SIG-M5 treated with dmso at 0.1 percent for 504 hours (cell line): Measurements from ENCODE around the gene ASF1B.

ENCODE experiments used
- DNase-seq: peaks from one replicate; lab custom pipeline; 2025; ENCODE audit not compliant: unreplicated experiment; lab: John Stamatoyannopoulos, UW

The ASF1B gene

DNA sequence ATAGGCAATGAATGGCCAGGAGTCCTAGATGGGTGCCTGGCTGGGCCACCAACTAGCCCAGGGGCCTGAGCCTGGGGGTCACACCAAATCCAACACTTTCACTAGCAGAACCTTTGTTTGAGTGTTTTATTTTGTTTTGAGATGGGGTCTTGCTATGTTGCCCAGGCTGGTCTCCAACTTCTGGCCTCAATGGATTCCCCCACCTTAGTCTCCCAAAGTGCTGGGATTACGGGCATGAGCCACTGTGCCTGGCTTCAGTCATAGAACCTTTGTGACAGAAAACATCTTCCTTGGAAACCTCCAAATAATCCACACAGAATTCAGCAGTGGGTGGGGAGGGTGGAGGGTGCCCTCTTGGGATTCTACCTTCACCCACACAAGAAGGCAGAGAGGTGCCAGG, 24.9 kb downstream of the ASF1B start:
- DNase-seq, result no peak

DNA sequence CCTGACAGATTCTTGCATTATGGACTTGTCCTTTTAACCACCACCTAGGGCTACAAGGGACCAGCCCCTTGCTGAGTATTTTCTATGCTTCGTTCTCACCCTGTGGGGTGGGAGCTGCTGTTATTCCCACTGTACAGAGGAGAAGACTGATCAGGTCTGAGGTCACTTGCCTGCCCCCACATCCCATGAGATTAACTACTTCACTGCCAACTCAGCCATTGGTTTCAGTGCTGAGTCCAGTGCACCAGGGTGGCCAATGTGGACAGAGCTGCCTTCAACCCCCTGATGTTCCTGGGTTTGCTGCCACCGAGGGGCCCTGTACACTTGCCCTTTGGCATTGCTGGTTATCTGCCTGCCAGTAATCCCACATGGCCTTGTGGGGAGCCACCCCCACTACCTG, 25.7 kb downstream of the ASF1B start:
- DNase-seq, result no peak

DNA sequence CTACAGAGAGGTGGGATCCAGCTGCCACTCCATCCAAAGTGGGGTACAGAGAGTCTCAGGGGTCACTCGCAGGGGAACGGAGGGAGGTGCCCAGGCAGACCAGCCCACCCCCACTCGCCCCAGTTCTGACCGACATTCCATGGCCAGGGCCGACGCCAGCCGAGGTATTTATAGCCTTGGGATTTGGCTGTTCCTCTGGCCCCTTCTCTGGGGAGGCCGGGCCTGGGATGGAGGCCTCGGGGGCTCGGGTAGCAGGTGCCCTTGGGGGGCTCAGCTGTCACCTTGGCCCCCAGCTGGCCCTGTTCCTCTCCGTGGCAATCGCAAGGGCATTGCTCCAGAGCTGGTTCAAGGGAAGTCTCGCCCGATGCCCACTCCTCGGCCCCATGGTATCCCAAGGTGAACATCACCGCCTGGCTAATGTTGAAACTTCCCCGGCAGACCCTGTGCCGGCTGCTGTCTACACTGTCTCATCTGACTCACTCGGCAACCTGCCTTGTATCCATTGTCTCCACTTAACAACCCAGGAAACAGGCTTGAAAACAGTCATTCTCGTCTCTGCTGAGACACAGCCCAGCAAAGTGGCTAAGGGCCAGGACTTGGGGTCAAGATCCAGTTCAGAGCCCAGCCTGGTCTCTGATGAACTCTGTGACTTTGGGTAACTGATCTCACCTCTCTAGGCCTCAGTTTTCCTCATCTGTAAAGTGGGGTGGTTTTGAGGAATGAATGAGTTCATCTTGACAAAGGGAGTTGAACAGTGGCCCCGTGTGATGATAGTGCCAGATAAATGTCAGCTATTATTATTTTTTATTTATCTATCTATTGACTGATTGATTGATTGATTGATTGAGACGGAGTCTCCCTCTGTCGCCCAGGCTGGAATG, 28.6 kb downstream of the ASF1B start:
- no peak for DNase-seq

DNA sequence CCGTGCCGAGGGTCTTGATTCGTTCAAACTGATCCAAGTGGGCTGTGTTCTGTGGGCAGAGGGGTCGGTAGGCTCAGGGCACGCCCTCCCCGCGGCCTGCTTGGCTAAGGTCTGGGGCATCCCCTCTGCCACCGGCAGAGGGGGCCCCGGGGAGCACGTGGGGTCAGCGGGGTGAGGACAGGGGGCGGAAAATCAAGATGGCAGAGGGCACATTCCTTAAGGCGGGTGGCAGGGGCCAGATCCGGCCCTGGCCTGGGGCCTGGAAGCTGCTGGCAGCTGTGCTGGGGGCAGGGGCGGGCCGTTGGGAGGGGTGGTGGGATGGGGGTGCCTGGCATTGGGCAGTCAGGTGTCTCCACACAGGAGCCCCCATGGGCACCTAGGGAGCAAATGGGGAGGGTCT, 29.5 kb downstream of the ASF1B start:
- no peak for DNase-seq

DNA sequence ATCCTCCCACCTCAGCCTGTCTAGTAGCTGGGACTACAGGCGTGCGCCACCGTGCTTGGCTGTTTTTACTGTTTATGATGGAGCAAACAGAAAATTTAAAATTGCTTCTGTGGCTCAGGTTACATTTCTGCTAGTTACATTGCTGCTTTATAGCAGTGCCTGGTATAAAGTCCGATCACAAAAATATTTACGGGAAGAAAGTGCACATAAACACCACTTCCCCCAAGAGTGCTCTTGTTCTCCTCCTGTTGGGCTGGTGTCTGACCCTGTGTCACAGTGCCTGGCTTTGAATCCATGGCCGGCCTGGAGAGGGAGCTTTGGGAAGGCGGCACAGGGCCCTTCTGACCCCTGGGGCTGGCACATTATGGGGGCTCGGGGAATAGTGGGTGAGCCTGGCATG, 30.7 kb downstream of the ASF1B start:
- DNase-seq, result no peak

DNA sequence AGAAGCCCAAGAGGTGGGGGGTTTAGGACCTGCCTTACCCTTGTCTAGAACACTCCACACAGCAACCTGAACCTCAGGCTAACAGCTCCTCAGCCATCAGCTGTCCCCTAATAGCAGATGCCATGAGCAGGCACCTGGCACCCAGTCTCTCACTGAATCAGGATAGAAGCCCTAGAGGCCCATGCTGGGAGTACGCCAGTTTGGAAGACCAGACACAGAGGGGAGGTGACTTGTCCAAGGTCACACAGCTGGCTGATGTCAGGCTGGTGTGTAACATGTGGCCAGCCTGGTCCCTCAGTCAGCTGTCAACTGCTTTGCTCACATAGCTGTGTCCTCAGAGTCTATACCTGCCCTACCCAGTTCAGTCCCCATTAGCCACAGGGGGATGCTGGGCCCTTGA, 33.1 kb downstream of the ASF1B start:
- DNase-seq, result no peak

DNA sequence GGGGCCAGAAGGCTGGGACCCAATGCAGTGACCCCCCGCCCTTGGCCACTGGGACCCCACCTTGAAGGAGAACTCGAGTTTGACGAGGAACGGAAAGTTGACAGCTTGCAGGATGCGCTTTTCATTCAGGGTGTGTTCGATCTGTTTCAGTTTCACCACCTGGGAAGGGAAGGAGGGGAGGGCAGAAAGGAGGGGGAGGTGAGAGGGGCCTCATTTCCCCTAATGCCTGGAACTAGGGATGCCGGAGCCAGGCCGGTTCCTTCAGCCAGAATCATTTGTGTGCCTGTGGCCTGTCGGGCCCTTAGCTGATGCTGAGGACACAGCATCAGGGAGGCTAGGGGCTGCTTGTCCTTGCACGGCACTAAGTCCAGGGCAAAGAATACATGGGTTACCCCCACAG, 33.6 kb downstream of the ASF1B start:
- no peak for DNase-seq

DNA sequence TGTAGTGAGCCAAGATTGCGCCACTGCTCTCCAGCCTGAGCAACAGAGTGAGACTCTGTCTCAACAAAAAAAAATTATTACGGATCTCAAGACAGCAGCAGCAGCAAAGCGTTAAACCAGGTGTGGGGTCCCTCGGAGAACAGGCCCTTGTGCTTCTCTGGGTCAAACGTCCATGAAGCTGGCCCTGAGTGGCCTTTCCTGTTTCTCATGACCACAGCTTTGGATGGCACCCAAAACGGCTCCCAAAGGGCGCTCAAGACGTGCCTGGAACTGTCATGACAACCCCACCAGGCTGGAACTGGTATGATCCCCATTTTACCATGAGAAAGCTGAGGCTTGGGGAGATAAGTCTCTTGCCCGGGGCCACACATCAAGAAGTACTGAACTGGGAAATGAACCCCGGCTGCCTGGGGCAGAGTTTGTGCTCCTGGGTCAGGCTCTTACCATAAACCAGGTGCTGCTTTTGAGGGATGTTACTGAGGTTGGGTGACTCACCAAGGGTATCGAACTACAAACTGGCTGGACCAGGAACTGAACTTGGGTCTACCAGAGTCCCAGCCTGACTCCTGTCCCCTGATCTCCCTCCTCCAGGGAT, 34.2 kb downstream of the ASF1B start:
- no peak for DNase-seq

DNA sequence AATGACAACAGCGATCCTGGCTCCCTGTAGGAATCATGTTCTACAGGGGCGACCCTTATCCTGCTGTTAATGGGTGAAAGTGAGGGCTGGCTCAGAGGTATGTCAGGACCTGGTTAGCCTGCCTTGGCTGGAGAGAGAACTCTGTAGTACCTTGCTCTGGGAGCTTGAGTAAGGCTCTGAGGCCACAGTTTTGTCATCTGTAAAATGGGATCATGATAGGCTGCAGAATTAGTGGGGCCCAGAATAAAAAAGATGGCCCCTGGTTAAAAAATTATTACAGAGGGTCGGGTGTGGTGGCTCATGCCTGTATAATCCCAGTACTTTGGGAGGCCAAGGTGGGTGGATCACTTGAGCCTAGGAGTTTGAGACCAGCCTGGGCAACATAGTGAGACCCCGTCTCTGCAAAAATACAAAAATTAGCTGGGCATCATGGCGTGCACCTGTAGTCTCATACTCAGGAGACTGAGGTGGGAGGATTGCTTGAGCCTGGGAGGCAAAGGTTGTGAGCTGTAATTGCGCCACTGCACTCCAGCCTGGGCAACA, 35.3 kb downstream of the ASF1B start:
- DNase-seq, result no peak

DNA sequence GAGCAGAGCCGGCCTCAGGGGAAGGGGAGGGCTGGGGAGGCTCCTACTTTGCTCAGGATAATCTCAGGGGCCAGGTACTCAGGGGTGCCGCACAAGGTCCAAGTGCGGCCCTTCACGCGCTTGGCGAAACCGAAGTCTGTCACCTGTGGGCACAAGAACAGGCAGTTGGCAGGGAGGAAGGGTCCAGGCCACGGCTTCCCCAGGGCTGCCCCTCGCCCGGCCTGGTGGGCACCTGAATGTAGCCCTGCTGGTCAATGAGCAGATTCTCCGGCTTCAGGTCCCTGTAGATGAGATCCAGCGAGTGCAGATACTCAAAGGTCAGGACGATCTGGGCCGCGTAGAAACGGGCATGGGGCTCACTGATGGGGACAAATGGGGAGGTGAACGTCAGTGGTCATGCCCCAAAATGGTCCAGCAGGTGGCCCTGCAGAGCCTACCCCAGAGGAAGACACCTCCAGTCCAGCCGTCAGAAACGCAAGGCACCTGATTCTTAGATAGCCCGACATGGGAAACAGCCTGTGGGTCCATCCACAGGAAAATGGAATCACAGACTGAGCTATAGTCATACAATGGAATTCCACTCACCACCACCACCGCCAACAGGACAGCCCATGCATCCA, 38.7 kb downstream of the ASF1B start:
- no peak for DNase-seq

DNA sequence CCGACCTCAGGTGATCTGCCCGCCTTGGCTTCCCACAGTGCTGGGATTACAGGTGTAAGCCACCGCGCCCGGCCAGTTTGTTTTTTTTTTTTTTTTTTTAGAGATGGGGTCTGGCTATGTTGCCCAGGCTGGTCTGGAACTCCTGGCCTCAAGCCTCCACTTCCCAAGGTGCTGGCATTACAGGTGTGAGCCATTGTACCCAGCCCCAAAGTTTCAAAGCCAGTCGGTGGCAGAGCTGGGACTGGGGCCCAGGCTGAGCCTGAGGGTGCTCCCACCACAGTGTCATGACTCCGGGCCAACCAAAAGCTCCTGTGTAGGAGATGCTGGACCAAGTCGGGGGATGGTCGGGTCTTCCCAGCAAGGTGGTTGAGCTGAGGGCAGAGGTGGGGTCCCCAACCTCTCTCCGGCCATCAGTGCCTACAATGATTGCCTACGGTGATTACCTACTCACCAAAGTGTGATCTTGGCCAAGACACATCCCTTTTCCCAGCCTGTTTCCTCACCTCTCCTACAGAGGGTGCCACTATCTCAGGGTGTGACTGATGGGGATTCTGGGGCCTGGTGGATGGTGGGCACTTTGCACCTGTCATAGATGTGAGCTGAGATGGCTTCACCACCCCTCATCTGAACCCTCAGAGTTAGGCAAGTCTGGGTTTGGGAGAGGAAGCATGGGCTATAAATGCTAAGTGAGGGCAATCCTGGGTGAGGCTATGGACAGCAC, 40.0 kb downstream of the ASF1B start:
- no peak for DNase-seq

DNA sequence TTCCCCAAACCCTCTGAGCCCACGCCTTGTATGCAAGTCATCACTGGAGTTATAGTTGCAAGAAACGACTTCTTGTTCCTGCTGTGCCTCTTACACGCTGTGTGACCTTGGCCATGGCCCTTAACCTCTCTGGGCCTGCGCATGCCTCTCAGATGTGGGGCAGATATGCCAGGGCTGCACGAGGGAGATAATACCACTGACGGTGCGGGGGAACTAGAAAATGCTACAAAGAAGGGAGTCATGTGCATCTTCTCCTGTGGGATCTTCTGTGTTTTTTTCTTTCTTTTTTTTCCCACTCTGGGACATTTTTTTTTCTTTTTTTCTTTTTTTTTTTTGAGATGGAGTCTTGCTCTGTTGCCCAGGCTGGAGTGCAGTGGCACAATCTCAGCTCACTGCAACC, 41.5 kb downstream of the ASF1B start:
- DNase-seq, result no peak

DNA sequence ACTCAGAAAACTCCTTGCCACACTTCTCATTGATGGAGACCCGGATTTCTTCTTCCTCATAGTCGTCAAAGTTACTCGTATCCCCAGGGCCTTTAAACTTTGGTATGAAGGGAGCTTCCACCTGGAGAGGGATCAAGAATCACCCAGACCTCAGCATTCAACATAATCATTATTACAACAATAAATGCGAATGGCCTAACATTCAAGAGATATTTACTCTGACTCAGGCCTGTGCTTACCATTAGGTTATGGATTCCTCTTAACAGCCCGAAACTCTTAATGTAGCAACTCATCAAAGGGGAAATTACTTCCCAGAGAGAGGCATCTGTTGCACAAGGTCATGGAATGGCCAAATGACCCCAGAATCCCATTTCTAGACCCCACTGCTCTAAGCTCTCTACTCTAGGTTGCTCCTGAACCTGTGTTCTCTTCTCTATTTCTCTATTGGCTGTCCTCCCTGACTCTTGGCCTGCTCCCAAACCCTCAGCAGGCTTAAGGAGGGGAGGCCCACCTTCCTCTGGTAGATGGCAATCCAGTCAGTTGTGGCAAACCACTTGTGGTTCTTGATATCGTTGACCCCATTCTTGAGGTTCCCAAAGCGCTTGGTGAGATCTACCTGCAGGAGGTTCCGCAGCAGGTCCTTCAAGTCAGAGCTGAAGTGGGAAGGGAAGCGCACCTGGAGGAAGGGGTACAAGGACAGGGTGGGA, 43.1 kb downstream of the ASF1B start:
- DNase-seq, result no peak

DNA sequence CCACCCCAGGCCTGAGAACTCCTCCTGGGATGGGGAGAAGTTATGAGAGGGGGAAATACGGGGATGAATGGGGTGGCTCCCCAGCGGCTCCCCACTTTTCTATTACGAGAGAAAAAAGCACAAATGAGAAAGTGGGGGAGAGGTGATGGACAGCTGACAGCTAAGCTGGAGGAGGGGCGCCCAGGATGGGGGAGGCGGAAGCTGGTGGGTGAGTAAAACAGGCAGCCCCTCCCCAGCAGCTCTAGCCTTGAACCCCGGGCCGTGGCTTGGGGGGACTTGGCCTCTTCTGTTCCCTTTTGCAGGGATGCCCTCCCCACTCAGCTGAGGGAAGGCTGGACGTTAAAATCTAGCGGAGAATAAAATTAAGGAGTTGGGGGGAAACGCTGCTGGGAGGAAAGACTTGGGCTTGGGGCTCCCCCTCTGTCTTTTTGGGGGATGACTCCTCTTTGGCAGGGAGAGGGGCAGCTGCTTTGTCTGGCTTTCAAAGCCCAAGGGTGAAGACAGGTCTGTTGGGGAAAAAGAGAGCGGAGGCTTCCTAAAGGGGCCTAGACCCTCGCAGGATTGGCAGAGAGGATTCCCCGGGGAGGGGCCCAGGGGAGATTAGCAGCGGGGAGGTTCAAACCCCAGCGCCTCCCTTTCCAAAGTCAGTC, 44.5 kb downstream of the ASF1B start:
- DNase-seq, result no peak

DNA sequence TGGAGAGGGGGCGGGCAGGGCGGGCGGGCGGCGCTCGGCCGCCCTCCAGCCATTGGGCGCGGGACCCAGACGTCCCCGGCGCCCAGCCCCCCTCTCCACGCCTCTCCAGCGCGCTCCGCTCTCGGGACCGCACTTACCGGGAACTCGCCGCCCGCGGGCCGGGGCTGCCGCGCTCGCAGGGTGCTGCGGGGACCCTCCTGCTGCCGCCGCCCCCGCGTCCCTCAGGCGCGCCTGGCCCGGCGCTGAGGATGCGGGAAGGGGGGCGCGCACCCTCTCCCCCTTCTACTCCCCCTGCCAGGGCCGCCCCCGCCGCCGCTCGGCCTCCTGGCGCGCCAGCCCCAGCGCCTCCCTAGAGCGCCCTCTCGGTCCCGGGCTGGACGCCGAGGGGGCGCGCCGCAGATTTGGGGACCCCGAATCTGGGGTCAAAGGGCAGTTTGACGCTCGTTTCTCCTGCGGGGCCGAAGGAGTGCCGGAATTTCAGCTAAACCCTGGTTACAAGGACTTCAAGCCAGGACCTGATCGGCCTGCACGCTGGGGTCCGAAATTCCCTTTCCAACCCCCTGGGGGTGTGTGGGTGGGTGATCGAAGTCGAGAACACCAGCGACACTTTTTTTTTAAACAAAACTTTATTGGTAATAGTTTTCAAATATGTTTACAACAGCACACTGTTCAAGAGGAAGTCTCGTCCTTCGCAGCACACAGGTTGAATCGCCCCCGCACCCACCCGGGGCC, 45.1 kb downstream of the ASF1B start:
- DNase-seq, result peak; percentile 69

DNA sequence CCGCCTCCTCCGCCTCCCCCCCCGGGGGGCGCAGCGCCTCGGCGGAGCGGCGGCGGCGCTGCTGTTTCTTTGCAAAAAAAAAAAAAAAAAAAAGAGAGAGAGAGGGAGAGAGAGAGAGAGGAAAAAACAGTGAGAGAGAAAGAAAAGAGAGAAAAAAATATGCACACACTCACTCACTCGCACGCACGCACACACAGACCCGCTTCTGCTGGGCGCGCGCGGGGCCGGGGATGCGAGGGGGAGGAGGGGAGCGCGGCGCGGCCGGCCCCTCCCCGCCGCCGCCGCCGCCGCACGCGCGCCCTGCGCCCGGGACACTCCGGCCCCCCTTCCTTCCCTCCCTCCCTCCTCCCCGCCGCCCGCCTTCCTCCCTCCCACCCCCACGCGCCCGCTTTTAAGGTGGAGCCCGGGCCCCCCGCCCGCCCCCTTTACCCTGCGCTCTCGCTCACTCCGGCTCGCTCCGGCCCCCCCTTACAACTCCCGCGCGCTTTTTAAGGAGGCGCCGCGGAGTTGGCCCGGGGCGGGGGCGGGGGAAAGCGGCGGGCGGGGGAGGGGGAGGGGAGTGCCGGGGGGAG, 45.8 kb downstream of the ASF1B start, which contains the start of gene SAMD1:
Gene SAMD1, minus strand, starts transcription at position 243 of the 572 bp plus-strand sequence.
- peak; percentile 82 for DNase-seq

DNA sequence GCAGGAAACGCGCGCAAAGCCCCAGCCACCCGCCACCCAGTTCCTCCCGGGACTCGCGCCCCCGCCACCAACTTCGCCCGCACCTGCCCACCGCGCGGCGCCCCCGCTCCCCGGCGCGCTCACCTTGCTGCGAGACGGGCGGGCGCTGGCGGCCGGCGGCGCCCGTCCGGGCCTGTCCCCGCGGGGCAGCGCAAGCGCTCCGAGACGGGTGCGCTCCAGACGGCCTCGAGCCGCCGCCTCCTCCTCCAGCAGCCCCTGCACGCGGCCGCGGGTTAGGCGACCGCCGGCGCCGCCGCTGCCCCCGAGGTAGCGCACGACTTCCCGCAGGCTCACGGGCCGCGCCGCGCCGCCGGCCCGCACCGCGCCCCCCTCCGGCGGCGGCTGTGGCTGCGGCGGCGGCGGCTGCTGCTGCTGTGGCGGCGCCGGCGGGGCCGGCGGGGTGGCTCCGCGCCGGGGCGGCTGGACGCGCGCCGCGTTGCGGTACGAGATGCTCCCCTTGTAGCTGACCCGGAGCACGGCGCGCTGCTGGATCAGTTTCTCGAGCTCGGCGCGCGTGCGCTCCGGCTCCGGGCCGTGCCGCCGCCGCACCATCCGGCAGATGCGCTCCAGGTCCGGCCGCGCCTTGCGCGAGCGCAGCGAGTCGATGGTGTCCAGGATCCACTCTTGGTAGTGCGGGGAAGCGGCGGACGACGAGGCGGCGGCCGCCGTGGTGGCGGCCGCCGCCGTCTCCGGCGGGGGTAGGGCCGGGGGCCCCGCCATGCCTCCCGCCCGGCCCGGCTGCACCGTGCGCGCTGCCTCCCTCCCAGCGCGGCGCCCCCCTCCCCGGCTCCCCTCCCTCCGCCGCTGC, 46.5 kb downstream of the ASF1B start:
- peak; percentile 46 for DNase-seq

DNA sequence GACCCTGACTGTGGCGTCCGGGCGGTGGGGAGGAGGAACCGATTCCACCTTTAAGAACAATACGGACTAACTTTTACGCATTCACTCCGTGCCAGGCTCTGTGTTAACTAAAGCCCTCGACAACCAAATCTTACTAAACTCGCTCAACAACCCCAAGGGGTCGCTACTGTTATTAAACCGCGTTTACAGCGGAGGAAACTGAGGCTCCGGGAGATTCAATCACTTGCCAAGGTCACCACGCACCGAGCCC, 47.1 kb downstream of the ASF1B start:
- DNase-seq, result no peak
